Fibroblast of skin of left quadriceps (primary cell): ENCODE data around the gene IL1RAPL1.

Source experiments
- DNase-seq, 2 experiments: peaks; one replicate each; pipeline ENCODE4 v3.0.0-alpha.2; 2013; ENCODE audit warnings: low read depth in 2 of 2

IL1RAPL1 gene

GRCh38 chrX:28586981-28587551 is at the start of gene IL1RAPL1:
IL1RAPL1 (plus strand) TSS chrX:28587446.
- DNase-seq: peak; percentile 30 to 41

- DNase-seq: no peak
Observed at GRCh38 chrX:28542791-28543190, 44.5 kb upstream of the IL1RAPL1 start.

- no peak for DNase-seq
Observed at GRCh38 chrX:28549838-28550237, 37.4 kb upstream of the IL1RAPL1 start.

- no peak for DNase-seq
Observed at GRCh38 chrX:28550331-28550872, 36.8 kb upstream of the IL1RAPL1 start.

GRCh38 chrX:28552322-28552721 is 34.9 kb upstream of the IL1RAPL1 start:
- no peak for DNase-seq

- no peak for DNase-seq
Observed at GRCh38 chrX:28552882-28553829, 34.1 kb upstream of the IL1RAPL1 start.

GRCh38 chrX:28576117-28576516 is 11.1 kb upstream of the IL1RAPL1 start:
- no peak for DNase-seq

DNA sequence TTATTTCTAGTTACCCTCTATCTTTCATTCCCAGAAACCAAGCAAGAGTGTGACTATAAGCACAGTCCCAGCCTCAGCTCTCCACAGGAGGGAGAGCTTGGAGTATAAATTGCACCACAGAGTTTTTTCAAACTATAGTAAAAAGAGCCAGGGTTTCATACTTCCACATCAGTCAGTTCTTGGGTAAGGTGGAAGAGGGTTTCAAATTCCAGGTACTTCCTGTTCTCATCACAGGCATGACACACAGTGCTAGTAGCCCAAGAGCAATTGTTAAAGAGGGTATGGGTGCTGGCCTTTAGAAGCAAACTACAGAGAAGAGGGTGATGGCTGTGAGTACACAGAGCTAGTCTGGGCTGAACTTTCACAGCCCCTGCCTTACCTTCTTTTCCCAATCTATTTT is 5.7 kb upstream of the IL1RAPL1 start:
- no peak for DNase-seq

DNA sequence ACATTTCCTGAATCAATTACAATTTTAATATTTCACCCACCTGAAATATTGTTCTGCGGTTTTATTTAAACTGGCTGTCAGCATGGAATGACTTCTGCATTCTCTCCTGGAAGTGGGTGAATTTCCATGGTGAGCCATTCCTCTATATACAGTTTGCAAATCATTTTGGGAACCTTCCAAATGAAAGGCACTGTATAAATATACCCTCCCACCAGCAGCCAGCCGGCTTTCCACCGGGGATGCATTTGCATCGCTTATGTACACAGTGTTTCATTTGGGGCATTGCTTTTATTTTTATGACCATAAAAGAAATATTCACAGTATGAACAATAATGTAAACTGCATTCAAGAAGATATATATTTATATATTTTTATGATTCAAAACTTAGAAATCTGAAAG is 4.7 kb upstream of the IL1RAPL1 start:
- DNase-seq: no peak

DNA sequence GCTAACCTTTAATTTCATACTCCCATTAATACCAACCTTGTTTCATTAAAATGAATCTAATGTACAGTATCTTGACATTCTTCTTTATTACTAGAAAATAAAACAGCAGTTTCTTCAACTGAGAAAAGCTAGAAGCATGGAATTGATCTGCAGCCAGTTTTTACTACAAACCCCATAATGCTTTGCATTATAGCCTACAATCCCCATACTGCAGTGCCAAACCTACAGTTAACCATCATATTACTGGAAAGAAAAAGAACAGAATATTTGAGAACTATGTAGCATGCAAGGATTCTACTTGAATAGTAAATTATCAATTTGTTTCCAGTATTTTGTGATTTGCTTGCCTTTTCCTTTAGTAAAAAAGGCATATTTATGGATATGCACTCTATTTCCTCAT is 3.2 kb upstream of the IL1RAPL1 start:
- DNase-seq: no peak

GRCh38 chrX:28585767-28586166 is 1.5 kb upstream of the IL1RAPL1 start:
- no peak for DNase-seq

- peak in 1 of 2 experiments; percentile 8 for DNase-seq
Observed at GRCh38 chrX:28586286-28586685, 960 bp upstream of the IL1RAPL1 start.

DNA sequence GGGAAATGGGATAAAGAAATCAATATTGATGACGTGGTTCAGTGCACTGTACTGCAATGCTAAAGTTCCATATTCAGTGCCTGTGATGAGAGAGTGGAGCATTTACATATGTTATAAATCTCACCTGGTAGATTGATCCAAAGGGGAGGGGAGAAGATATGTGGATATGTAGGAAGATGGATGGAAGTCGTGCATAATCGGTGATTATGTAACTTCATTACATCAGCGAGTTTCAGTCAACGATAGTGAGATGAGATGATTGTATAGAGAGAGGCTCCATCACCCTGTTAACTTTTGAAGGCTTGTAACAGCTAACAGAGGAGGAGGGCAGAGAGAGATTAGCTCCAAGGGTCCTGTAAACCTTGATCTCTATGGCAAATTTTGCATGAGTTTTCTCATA is 1.8 kb downstream of the IL1RAPL1 start:
- no peak for DNase-seq

DNA sequence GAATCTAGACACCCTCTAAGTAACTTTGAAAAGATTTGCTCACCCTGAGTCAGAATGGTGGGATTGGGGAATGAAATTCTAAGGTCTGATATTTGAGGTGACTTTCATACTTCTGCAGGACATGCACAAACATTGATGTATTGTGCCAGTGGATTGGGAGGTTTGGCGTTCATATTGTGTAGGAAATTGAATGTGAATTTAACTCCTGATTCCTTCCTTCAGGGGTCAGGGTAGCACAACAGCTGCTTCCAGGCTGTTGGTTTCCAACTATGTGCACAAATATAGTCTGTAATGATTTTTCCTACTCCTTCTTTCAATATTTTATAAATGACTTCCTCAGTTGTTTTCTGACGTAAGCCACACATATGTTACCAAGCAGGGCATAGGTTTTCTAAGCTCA is 3.1 kb downstream of the IL1RAPL1 start:
- DNase-seq: no peak

- DNase-seq: no peak
Observed at GRCh38 chrX:28591542-28591941, 4.3 kb downstream of the IL1RAPL1 start.

DNA sequence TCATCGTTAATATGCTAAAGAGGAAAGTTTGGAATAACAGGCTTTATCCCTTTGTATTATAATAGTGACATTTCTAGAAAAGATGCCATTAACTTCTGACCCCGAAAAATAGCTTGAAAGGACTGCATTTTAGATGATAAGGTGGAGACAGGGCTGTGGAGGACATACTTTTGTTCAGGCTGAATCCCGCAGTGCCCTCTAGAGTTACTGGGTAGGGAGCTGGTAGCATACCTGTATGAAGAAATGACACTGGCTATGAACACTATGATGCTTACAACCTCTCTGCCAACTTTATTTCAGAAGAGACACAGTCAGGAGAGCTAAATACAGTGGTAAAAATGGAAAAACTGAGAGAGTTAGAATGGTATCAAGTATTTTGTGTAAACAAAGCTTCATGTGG is 8.1 kb downstream of the IL1RAPL1 start:
- no peak for DNase-seq

GRCh38 chrX:28599957-28600356 is 12.7 kb downstream of the IL1RAPL1 start:
- peak; percentile 12 to 13 for DNase-seq

- DNase-seq: no peak
Observed at GRCh38 chrX:28609003-28609402, 21.8 kb downstream of the IL1RAPL1 start.

DNA sequence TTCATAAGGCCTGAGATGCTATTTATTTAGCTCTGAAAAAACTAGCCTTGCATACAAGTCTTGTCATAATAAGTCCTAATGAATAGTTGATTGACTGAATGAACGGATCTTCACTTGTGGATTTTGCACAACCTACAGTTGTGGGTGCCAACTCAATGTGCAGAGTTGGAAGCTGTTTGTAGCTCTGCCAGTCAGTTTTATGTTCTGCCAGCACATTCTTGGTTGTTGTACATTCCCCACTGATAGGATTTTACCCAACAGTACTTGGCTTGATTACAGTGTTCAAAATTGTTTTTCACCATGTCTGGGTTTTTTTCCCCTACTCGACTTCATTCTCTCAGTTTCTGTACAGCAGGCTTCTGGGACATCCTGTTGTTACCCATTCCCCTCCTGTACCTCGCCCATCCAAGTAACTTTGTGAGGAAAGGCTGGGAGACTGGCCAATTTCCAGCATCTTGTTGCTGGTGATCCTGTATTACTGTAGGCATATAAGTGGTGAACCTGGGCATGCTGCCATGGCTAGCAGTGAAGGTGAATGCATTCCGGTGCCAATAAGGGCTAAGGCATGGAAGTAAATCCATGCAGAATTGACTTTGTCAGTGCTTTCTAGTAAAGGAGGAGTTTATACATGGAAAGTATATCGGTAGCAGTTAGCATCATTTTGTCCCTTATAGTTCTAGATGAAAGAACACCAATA is 22.8 kb downstream of the IL1RAPL1 start:
- DNase-seq: no peak

GRCh38 chrX:28610746-28611145 is 23.5 kb downstream of the IL1RAPL1 start:
- no peak for DNase-seq

DNA sequence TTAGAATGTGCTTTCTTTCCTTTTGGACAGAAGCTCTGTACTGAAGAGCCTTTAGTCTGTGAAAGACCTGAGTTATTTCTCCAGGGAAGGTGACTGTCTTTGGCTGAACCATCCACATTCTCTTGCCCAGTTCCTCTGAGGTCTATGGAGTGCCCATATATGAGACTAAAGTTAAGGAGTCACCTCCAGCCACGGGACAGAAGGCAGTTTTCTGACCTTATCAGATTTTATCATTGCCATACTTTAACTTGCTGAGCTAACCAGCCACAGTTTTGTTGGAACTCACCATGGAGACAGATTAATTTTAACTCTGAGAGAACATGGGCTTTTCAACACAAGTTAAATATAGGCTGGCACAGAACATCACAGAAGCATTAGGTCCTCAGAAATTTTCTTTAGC is 26.3 kb downstream of the IL1RAPL1 start:
- DNase-seq: no peak

- DNase-seq: no peak
Observed at GRCh38 chrX:28625223-28625622, 38.0 kb downstream of the IL1RAPL1 start.
